Measurements from ENCODE around the gene MS4A10.
A peak's percentile ranks its signal among the peaks of the same experiment; 100 is the strongest.

The MS4A10 gene

GRCh38 chr11:60766547-60766946 lies 18.6 kb upstream of the MS4A10 start:
- no peak for DNase-seq

GRCh38 chr11:60767388-60767811 lies 17.7 kb upstream of the MS4A10 start:
- DNase-seq, result no peak

- DNase-seq, result no peak
These were observed 16.9 kb upstream of the MS4A10 start for GRCh38 chr11:60768202-60768601.

- DNase-seq, result no peak
These were observed 15.9 kb upstream of the MS4A10 start for GRCh38 chr11:60769273-60769672.

- DNase-seq, result no peak
These were observed 15.3 kb upstream of the MS4A10 start for GRCh38 chr11:60769811-60770210.

- DNase-seq, result no peak
These were observed 14.0 kb upstream of the MS4A10 start for GRCh38 chr11:60771146-60771545.

- no peak for DNase-seq
These were observed 13.1 kb upstream of the MS4A10 start for GRCh38 chr11:60771879-60772525.

GRCh38 chr11:60772666-60773065 lies 12.5 kb upstream of the MS4A10 start:
- no peak for DNase-seq

- no peak for DNase-seq
These were observed 10.4 kb upstream of the MS4A10 start for GRCh38 chr11:60774726-60775125.

GRCh38 chr11:60775420-60775961 lies 9.6 kb upstream of the MS4A10 start:
- DNase-seq, result peak; percentile 88

- DNase-seq, result no peak
These were observed 9.0 kb upstream of the MS4A10 start for GRCh38 chr11:60776167-60776566.

GRCh38 chr11:60777106-60777505 lies 8.0 kb upstream of the MS4A10 start:
- DNase-seq, result no peak

GRCh38 chr11:60777572-60777971 lies 7.6 kb upstream of the MS4A10 start:
- no peak for DNase-seq

- DNase-seq, result no peak
These were observed 5.1 kb upstream of the MS4A10 start for GRCh38 chr11:60780065-60780464.

GRCh38 chr11:60780774-60781173 lies 4.4 kb upstream of the MS4A10 start:
- no peak for DNase-seq

GRCh38 chr11:60781286-60781980 lies 3.7 kb upstream of the MS4A10 start:
- no peak for DNase-seq

- no peak for DNase-seq
These were observed 3.2 kb upstream of the MS4A10 start for GRCh38 chr11:60781981-60782316.

GRCh38 chr11:60782393-60783140 lies 2.6 kb upstream of the MS4A10 start:
- DNase-seq, result no peak

- no peak for DNase-seq
These were observed 2.0 kb upstream of the MS4A10 start for GRCh38 chr11:60783141-60783484.

- DNase-seq, result no peak
These were observed 1.2 kb upstream of the MS4A10 start for GRCh38 chr11:60783911-60784310.

GRCh38 chr11:60785806-60786361 lies 751 bp downstream of the MS4A10 start:
- no peak for DNase-seq

GRCh38 chr11:60786811-60787567 lies 1.9 kb downstream of the MS4A10 start:
- peak; percentile 66 for DNase-seq
